HepG2 (cell line): Measurements from ENCODE around the gene MYO6. TPM values are rescaled to one million over a fixed set of nuclear protein-coding genes. Genes with fewer than 3 reads are reported as not detected.
A peak's percentile ranks its signal among the peaks of the same experiment; 100 is the strongest.

ENCODE experiments used
- BRD4 ChIP-seq: sonication (generic); formaldehyde crosslinking; IDR thresholded peaks from 2 replicates; pipeline ENCODE4 v1.4.0; 2020; ENCODE audit warnings: missing genetic modification reagents
- HES4 ChIP-seq: sonication (generic); formaldehyde crosslinking; IDR thresholded peaks from 2 replicates; pipeline ENCODE4 v1.9.0; 2021; ENCODE audit warnings: mild to moderate bottlenecking, missing genetic modification reagents, borderline replicate concordance
- IKZF4 ChIP-seq: sonication (generic); formaldehyde crosslinking; IDR thresholded peaks from 2 replicates; pipeline ENCODE4 v1.5.1; 2020; ENCODE audit warnings: borderline replicate concordance, mild to moderate bottlenecking, low read depth, missing genetic modification reagents; ENCODE audit errors: not compliant biosample characterization
- SALL1 ChIP-seq: sonication (generic); formaldehyde crosslinking; IDR thresholded peaks from 2 replicates; pipeline ENCODE4 v1.8.0; 2022; ENCODE audit warnings: mild to moderate bottlenecking, missing genetic modification reagents
- SNRNP70 ChIP-seq: fragments of 200-400 bp; formaldehyde crosslinking; IDR thresholded peaks from 2 replicates; pipeline ENCODE4 v1.6.1; 2017; ENCODE audit warnings: mild to moderate bottlenecking, low read depth, low read length, moderate library complexity
- SOX6 ChIP-seq, 2 experiments: fragments of 450-650 bp in 1 of 2; sonication (generic) in 1 of 2; formaldehyde crosslinking in 1 of 2; IDR thresholded peaks; 2 replicates each; pipeline versions ENCODE4 v1.4.0 to v1.6.1; 2017 to 2020; ENCODE audit warnings: antibody characterized with exemption in 1 of 2, mild to moderate bottlenecking in 1 of 2, missing genetic modification reagents in 1 of 2
- ZBTB7A ChIP-seq: sonication (generic); formaldehyde crosslinking; IDR thresholded peaks from 2 replicates; pipeline ENCODE4 v1.8.0; 2022; ENCODE audit warnings: mild to moderate bottlenecking, missing genetic modification reagents
- ZFP90 ChIP-seq: sonication (generic); formaldehyde crosslinking; IDR thresholded peaks from 2 replicates; pipeline ENCODE4 v1.8.0; 2022; ENCODE audit warnings: missing genetic modification reagents, mild to moderate bottlenecking, inconsistent platforms, borderline replicate concordance
- ZNF550 ChIP-seq: sonication (generic); formaldehyde crosslinking; IDR thresholded peaks from 2 replicates; pipeline ENCODE4 v1.4.0; 2020; ENCODE audit warnings: mild to moderate bottlenecking, missing genetic modification reagents, borderline replicate concordance
- ZNF724P ChIP-seq: sonication (generic); formaldehyde crosslinking; IDR thresholded peaks from 2 replicates; pipeline ENCODE4 v1.8.0; 2022; ENCODE audit warnings: missing genetic modification reagents, borderline replicate concordance
- ZNF775 ChIP-seq: sonication (generic); formaldehyde crosslinking; IDR thresholded peaks from 2 replicates; pipeline ENCODE4 v1.4.0; 2020; ENCODE audit warnings: missing genetic modification reagents, mild to moderate bottlenecking, moderate library complexity, borderline replicate concordance
- ZNF782 ChIP-seq: sonication (generic); formaldehyde crosslinking; IDR thresholded peaks from 2 replicates; pipeline ENCODE4 v1.4.0; 2020; ENCODE audit warnings: missing genetic modification reagents, mild to moderate bottlenecking, borderline replicate concordance
- polyA plus RNA-seq, 8 experiments: library from polyadenylated mRNA; depleted of rRNA in 3 of 8; stranded (reverse) in 7 of 8; unstranded in 1 of 8; fragments of >200 nt; fragmentation: Illumina TruSeq in 4 of 8; extraction: Trizol in 4 of 8; gene quantifications; 2 replicates each; pipeline versions ENCODE4 v1.2.1 to v1.2.3, GENCODE V29; 2011 to 2016; ENCODE audit warnings: low read depth in 4 of 8, missing spikeins in 1 of 8, mixed read lengths in 1 of 8; ENCODE audit not compliant: insufficient read depth in 1 of 8
- total RNA-seq, 5 experiments: library from RNA; depleted of rRNA; stranded (reverse); fragments of >200 nt; fragmentation: Illumina TruSeq; extraction: Trizol; gene quantifications; 2 replicates each; pipeline ENCODE4 v1.2.3, GENCODE V29; 2016; ENCODE audit warnings: low read depth in 1 of 5
- TF ChIP-seq, protein P1 (sequence below): sonication (generic); formaldehyde crosslinking; IDR thresholded peaks from 2 replicates; pipeline ENCODE4 v1.4.0; 2020; ENCODE audit warnings: missing genetic modification reagents
- TF ChIP-seq, protein P2 (sequence below): sonication (generic); formaldehyde crosslinking; IDR thresholded peaks from 2 replicates; pipeline ENCODE4 v1.5.0; 2020; ENCODE audit warnings: mild to moderate bottlenecking, missing genetic modification reagents, borderline replicate concordance
- TF ChIP-seq, protein P3 (sequence below): sonication (generic); formaldehyde crosslinking; IDR thresholded peaks from 2 replicates; pipeline ENCODE4 v1.8.0; 2022; ENCODE audit warnings: missing genetic modification reagents, mild to moderate bottlenecking, moderate library complexity, borderline replicate concordance

Gene MYO6
- total and polyA plus RNA-seq, 2 of the 13 experiments (the other 11 are each of a cell fraction or from before 2014, with no cell fraction given): 5.4 to 7.5 TPM

DNA sequence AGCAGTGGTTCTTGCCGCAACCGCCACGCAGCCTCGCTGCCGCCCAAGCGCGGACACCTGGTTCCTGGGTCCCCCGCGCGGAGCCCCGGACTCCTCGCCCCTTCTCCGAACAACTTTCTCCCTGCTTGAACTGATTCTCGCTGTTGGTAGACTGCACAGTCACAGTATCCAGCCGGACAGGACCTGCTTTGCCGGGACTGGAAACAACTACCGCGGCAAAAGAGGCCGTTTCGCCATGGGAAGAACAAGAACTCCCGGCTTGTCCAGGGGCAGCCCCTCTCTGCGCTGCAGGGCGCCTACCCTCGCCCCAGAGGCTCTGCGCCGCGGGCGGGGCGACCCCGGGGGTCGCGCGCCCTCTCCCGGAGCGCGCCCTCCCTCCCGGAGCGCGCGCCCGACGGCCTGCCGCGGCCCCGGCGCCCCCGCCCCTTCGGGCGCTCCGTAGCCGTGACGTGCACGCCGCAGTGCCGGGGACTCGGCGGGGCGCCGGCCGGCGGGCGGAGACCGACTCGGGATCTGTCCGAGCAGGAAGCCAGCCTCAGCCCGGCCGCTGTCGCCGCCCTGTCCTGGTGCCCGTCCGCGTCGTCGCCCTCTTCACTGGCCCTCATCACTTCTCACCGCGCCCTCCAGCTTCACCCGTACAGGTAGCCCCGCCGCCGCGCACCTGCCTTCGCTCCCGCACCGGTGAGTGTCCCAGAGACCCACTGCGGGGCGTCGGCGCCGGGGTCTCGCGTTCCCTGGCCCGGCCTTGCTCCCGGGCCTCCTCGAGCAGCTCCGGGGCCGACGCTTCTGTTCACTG, at the start of gene MYO6 (continued):
- TF ChIP-seq, protein P1, sequence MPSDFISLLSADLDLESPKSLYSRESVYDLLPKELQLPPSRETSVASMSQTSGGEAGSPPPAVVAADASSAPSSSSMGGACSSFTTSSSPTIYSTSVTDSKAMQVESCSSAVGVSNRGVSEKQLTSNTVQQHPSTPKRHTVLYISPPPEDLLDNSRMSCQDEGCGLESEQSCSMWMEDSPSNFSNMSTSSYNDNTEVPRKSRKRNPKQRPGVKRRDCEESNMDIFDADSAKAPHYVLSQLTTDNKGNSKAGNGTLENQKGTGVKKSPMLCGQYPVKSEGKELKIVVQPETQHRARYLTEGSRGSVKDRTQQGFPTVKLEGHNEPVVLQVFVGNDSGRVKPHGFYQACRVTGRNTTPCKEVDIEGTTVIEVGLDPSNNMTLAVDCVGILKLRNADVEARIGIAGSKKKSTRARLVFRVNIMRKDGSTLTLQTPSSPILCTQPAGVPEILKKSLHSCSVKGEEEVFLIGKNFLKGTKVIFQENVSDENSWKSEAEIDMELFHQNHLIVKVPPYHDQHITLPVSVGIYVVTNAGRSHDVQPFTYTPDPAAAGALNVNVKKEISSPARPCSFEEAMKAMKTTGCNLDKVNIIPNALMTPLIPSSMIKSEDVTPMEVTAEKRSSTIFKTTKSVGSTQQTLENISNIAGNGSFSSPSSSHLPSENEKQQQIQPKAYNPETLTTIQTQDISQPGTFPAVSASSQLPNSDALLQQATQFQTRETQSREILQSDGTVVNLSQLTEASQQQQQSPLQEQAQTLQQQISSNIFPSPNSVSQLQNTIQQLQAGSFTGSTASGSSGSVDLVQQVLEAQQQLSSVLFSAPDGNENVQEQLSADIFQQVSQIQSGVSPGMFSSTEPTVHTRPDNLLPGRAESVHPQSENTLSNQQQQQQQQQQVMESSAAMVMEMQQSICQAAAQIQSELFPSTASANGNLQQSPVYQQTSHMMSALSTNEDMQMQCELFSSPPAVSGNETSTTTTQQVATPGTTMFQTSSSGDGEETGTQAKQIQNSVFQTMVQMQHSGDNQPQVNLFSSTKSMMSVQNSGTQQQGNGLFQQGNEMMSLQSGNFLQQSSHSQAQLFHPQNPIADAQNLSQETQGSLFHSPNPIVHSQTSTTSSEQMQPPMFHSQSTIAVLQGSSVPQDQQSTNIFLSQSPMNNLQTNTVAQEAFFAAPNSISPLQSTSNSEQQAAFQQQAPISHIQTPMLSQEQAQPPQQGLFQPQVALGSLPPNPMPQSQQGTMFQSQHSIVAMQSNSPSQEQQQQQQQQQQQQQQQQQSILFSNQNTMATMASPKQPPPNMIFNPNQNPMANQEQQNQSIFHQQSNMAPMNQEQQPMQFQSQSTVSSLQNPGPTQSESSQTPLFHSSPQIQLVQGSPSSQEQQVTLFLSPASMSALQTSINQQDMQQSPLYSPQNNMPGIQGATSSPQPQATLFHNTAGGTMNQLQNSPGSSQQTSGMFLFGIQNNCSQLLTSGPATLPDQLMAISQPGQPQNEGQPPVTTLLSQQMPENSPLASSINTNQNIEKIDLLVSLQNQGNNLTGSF (CRISPR knock-in tag): peak; percentile 19; the same call in 1 of the 2 replicates
- TF ChIP-seq ZFP90 (CRISPR knock-in tag) (0 out of 2 replicates have a peak, but pooled peaks have one; percentile 34), IKZF4 (CRISPR knock-in tag) (peak; percentile 90), ZNF550 (CRISPR knock-in tag) (0 out of 2 replicates have a peak, but pooled peaks have one; percentile 70), ZNF724P (CRISPR knock-in tag) (peak; percentile 15; the same call in 1 of the 2 replicates), SNRNP70 (no peak), ZNF775 (0 out of 2 replicates have a peak, but pooled peaks have one; percentile 41), SOX6 (IDR thresholded peaks at IDR 0.05) (no peak), SOX6 (CRISPR knock-in tag; IDR thresholded peaks at IDR 0.05) (peak; percentile 29; the same call in 1 of the 2 replicates), ZNF782 (CRISPR knock-in tag) (peak; percentile 7; the same call in 1 of the 2 replicates), SALL1 (peak; percentile 32; the same call in 1 of the 2 replicates), BRD4 (CRISPR knock-in tag) (peak; percentile 61; the same call in 1 of the 2 replicates), HES4 (CRISPR knock-in tag) (peak; percentile 50; the same call in 1 of the 2 replicates), ZBTB7A (CRISPR knock-in tag) (no peak)
- TF ChIP-seq, protein P2, sequence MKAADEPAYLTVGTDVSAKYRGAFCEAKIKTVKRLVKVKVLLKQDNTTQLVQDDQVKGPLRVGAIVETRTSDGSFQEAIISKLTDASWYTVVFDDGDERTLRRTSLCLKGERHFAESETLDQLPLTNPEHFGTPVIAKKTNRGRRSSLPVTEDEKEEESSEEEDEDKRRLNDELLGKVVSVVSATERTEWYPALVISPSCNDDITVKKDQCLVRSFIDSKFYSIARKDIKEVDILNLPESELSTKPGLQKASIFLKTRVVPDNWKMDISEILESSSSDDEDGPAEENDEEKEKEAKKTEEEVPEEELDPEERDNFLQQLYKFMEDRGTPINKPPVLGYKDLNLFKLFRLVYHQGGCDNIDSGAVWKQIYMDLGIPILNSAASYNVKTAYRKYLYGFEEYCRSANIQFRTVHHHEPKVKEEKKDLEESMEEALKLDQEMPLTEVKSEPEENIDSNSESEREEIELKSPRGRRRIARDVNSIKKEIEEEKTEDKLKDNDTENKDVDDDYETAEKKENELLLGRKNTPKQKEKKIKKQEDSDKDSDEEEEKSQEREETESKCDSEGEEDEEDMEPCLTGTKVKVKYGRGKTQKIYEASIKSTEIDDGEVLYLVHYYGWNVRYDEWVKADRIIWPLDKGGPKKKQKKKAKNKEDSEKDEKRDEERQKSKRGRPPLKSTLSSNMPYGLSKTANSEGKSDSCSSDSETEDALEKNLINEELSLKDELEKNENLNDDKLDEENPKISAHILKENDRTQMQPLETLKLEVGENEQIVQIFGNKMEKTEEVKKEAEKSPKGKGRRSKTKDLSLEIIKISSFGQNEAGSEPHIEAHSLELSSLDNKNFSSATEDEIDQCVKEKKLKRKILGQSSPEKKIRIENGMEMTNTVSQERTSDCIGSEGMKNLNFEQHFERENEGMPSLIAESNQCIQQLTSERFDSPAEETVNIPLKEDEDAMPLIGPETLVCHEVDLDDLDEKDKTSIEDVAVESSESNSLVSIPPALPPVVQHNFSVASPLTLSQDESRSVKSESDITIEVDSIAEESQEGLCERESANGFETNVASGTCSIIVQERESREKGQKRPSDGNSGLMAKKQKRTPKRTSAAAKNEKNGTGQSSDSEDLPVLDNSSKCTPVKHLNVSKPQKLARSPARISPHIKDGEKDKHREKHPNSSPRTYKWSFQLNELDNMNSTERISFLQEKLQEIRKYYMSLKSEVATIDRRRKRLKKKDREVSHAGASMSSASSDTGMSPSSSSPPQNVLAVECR (CRISPR knock-in tag): peak; percentile 75; the same call in 1 of the 2 replicates
- TF ChIP-seq, protein P3, sequence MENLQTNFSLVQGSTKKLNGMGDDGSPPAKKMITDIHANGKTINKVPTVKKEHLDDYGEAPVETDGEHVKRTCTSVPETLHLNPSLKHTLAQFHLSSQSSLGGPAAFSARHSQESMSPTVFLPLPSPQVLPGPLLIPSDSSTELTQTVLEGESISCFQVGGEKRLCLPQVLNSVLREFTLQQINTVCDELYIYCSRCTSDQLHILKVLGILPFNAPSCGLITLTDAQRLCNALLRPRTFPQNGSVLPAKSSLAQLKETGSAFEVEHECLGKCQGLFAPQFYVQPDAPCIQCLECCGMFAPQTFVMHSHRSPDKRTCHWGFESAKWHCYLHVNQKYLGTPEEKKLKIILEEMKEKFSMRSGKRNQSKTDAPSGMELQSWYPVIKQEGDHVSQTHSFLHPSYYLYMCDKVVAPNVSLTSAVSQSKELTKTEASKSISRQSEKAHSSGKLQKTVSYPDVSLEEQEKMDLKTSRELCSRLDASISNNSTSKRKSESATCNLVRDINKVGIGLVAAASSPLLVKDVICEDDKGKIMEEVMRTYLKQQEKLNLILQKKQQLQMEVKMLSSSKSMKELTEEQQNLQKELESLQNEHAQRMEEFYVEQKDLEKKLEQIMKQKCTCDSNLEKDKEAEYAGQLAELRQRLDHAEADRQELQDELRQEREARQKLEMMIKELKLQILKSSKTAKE (CRISPR knock-in tag): no peak
